ENCODE results near the gene IL4I1.

GRCh38 chr19:49864890-49865289, 31.8 kb downstream of the IL4I1 start:
- TF ChIP-seq, protein P1, sequence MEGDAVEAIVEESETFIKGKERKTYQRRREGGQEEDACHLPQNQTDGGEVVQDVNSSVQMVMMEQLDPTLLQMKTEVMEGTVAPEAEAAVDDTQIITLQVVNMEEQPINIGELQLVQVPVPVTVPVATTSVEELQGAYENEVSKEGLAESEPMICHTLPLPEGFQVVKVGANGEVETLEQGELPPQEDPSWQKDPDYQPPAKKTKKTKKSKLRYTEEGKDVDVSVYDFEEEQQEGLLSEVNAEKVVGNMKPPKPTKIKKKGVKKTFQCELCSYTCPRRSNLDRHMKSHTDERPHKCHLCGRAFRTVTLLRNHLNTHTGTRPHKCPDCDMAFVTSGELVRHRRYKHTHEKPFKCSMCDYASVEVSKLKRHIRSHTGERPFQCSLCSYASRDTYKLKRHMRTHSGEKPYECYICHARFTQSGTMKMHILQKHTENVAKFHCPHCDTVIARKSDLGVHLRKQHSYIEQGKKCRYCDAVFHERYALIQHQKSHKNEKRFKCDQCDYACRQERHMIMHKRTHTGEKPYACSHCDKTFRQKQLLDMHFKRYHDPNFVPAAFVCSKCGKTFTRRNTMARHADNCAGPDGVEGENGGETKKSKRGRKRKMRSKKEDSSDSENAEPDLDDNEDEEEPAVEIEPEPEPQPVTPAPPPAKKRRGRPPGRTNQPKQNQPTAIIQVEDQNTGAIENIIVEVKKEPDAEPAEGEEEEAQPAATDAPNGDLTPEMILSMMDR (IDR thresholded peaks at IDR 0.05 in 4 of 5, conservative IDR thresholded peaks at IDR 0.05 in 1 of 5) = no peak
- TF ChIP-seq POLR2A (IDR thresholded peaks at IDR 0.05) = no peak
